Erythroblast (primary cell): ENCODE data around the gene TIMM17A.

Experiments used
- GATA1 ChIP-seq: IDR thresholded peaks from 2 replicates; pipeline ENCODE4 v1.6.1; 2011; ENCODE audit warnings: low read depth, mild to moderate bottlenecking, control low read depth, low read length, moderate library complexity
- POLR2A ChIP-seq: IDR thresholded peaks from 2 replicates; pipeline ENCODE4 v1.6.1; 2011; ENCODE audit warnings: mild to moderate bottlenecking, low read length

DNA sequence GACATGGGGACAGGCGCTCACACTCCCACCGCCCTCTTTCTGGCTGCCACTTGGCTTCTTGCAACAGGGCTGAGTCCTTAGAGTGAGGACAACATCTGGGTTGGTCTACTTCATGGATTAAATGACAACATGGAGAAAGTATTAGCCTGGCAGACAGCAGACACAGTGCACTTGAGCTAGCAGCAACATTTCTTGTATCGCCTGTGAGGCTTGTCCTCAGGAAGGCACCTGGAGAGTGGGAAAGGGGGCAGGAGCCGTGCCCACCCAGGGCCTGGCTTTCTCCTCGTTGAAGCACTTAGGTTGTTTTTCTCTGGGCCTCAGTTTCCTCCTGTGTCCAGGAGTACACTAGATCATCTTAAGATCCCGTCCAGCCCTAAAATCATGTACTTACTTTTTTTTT, 58.8 kb downstream of the TIMM17A start:
- TF ChIP-seq POLR2A (no peak), GATA1 (no peak)
